Caco-2 (cell line): ENCODE results near the gene PDCD6IP. TPM values are rescaled to one million over a fixed set of nuclear protein-coding genes. Genes with fewer than 3 reads are reported as not detected.

Experiments
- BruUV-seq: library from RNA; stranded (reverse); fragments of 400-500 nt; replicated peaks from 2 replicates; lab custom pipeline; 2021; lab: Mats Ljungman, UMichigan
- CTCF ChIA-PET: fragments of 300-600 bp; sonication (Branson Sonifier 250); formaldehyde crosslinking; loops from one replicate; lab custom pipeline; 2022; ENCODE audit warnings: antibody characterized with exemption; lab: Charles Lee
- POLR2A ChIA-PET: fragments of 300-600 bp; sonication (Branson Sonifier 250); formaldehyde crosslinking; loops from one replicate; lab custom pipeline; 2022; ENCODE audit warnings: antibody characterized with exemption; lab: Charles Lee
- DNase-seq, 2 experiments: peaks; one replicate each; pipeline versions ENCODE4 v3.0.0 to v3.0.0-alpha.2; 2020 to 2022
- H3K27me3 ChIP-seq: replicated peaks from 2 replicates; pipeline ENCODE4 v1.6.0; 2011; ENCODE audit warnings: low read length; ENCODE audit not compliant: control insufficient read depth, insufficient read depth
- H3K36me3 ChIP-seq: 2 replicates; pipeline ENCODE4 v1.5.1; 2011; ENCODE audit warnings: low read length; ENCODE audit not compliant: control insufficient read depth, insufficient read depth
- H3K4me1 ChIP-seq: fragments of 250-450 bp; sonication (Bioruptor Pico); 2 replicates; pipeline ENCODE4 v1.5.1; 2020; ENCODE audit warnings: mild to moderate bottlenecking
- H3K4me3 ChIP-seq: 2 replicates; pipeline ENCODE4 v1.5.1; 2011; ENCODE audit warnings: low read depth, mild to moderate bottlenecking, control low read depth, low read length
- H3K9me3 ChIP-seq: fragments of 250-450 bp; sonication (Bioruptor Pico); 2 replicates; pipeline ENCODE4 v1.5.1; 2020; ENCODE audit warnings: mild to moderate bottlenecking, moderate library complexity
- H3K27ac Mint-ChIP-seq: one replicate; pipeline ENCODE4 v1.8.0; 2022; ENCODE audit warnings: mixed read lengths; ENCODE audit not compliant: unreplicated experiment
- H3K27me3 Mint-ChIP-seq: one replicate; pipeline ENCODE4 v1.8.0; 2022; ENCODE audit warnings: mixed read lengths; ENCODE audit not compliant: insufficient read depth, unreplicated experiment
- H3K36me3 Mint-ChIP-seq: one replicate; pipeline ENCODE4 v1.8.0; 2022; ENCODE audit warnings: mild to moderate bottlenecking, mixed read lengths; ENCODE audit not compliant: insufficient read depth, unreplicated experiment
- H3K4me1 Mint-ChIP-seq: one replicate; pipeline ENCODE4 v1.8.0; 2022; ENCODE audit warnings: low read depth, mixed read lengths; ENCODE audit not compliant: unreplicated experiment
- H3K4me3 Mint-ChIP-seq: one replicate; pipeline ENCODE4 v1.8.0; 2022; ENCODE audit warnings: mild to moderate bottlenecking, moderate library complexity, mixed read lengths; ENCODE audit not compliant: unreplicated experiment
- H3K9me3 Mint-ChIP-seq: one replicate; pipeline ENCODE4 v1.8.0; 2022; ENCODE audit warnings: mixed read lengths; ENCODE audit not compliant: unreplicated experiment
- CTCF ChIP-seq, 2 experiments: fragments of 200-600 bp in 1 of 2; IDR thresholded peaks; 1 replicate in 1 of 2; 2 replicates in 1 of 2; pipeline versions ENCODE4 v1.5.1 to v1.8.0; 2011 to 2022; ENCODE audit warnings: antibody characterized with exemption in 1 of 2, control low read depth in 1 of 2, inconsistent platforms in 1 of 2, low read depth in 1 of 2, low read length in 1 of 2, mild to moderate bottlenecking in 1 of 2, moderate library complexity in 1 of 2; ENCODE audit not compliant: insufficient read depth in 1 of 2, severe bottlenecking in 1 of 2, unreplicated experiment in 1 of 2
- intact Hi-C: fragments of 100-400 bp; cut with micrococcal nuclease; formaldehyde crosslinking; loops from one replicate; pipeline ENCODE4 v1.10.0; 2022; ENCODE audit not compliant: unreplicated experiment
- total RNA-seq: library from RNA; stranded (reverse); gene quantifications from 2 replicates; pipeline ENCODE4 v1.2.3, GENCODE V29; 2022

Gene PDCD6IP
- total RNA-seq, 1 experiment from 2014 or later, result 185 TPM

GRCh38 chr3:33858131-33858530 lies 59.7 kb downstream of the PDCD6IP start:
- Histone ChIP-seq H3K36me3 (no peaks in the 10 kb centered on the region), H3K27me3 (no peaks in the 10 kb centered on the region), H3K4me3 (no peak overlapping the region), H3K9me3 (no peaks in the 10 kb centered on the region), H3K4me1 (no peaks in the 10 kb centered on the region)
- no peak for DNase-seq
- BruUV-seq, result no TSS peak
- peaks cover 38% of the 10 kb centered on the region for H3K36me3 Mint-ChIP-seq
- no peaks in the 10 kb centered on the region for H3K9me3 Mint-ChIP-seq
- H3K4me1 Mint-ChIP-seq, result no peaks in the 10 kb centered on the region
- POLR2A ChIA-PET, result no interaction called here
- CTCF ChIA-PET, result no interaction called here
- no peak overlapping the region for H3K4me3 Mint-ChIP-seq
- intact Hi-C loops, result no loop called here
- no peak overlapping the region for H3K27ac Mint-ChIP-seq
- H3K27me3 Mint-ChIP-seq, result no peaks in the 10 kb centered on the region
- no peak for TF ChIP-seq CTCF (IDR thresholded peaks at IDR 0.05; ENCODE audit: insufficient read depth in 1 of 2, low read depth in 1 of 2, low read length in 1 of 2, severe bottlenecking in 1 of 2, unreplicated experiment in 1 of 2)

- no peaks in the 10 kb centered on the region for H3K4me1 ChIP-seq
- intact Hi-C loops, result no loop called here
- no peaks in the 10 kb centered on the region for H3K27me3 ChIP-seq
- Mint-ChIP-seq H3K27me3 (no peaks in the 10 kb centered on the region), H3K4me1 (no peaks in the 10 kb centered on the region), H3K9me3 (no peaks in the 10 kb centered on the region), H3K36me3 (peaks cover 32% of the 10 kb centered on the region), H3K4me3 (no peak overlapping the region), H3K27ac (no peak overlapping the region)
- H3K4me3 ChIP-seq, result no peak overlapping the region
- BruUV-seq, result no TSS peak
- CTCF ChIA-PET, result no interaction called here
- POLR2A ChIA-PET, result no interaction called here
- no peak for TF ChIP-seq CTCF (IDR thresholded peaks at IDR 0.05; ENCODE audit: insufficient read depth in 1 of 2, low read depth in 1 of 2, low read length in 1 of 2, severe bottlenecking in 1 of 2, unreplicated experiment in 1 of 2)
- H3K36me3 ChIP-seq, result no peaks in the 10 kb centered on the region
- H3K9me3 ChIP-seq, result no peaks in the 10 kb centered on the region
- no peak for DNase-seq
Measured at GRCh38 chr3:33860373-33861050, 62.1 kb downstream of the PDCD6IP start.

DNA sequence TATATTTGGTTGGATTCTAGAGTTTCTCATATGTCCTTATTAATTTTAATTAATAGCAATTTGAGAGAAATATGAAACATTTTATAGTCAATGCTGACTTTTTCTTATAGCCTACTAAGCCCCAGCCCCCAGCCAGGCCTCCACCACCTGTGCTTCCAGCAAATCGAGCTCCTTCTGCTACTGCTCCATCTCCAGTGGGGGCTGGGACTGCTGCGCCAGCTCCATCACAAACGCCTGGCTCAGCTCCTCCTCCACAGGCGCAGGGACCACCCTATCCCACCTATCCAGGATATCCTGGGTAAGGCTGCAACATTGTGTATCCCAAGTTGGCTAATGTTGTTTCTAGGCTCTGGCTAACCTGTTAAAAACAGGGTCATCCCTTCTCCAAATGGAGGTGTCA lies 66.7 kb downstream of the PDCD6IP start:
- Mint-ChIP-seq H3K27ac (no peak overlapping the region), H3K36me3 (peaks cover 29% of the 10 kb centered on the region), H3K27me3 (no peaks in the 10 kb centered on the region), H3K9me3 (no peaks in the 10 kb centered on the region), H3K4me1 (no peaks in the 10 kb centered on the region), H3K4me3 (no peak overlapping the region)
- no TSS peak for BruUV-seq
- intact Hi-C loops, result no loop called here
- DNase-seq, result no peak
- Histone ChIP-seq H3K4me3 (no peak overlapping the region), H3K27me3 (no peaks in the 10 kb centered on the region), H3K4me1 (no peaks in the 10 kb centered on the region), H3K36me3 (no peaks in the 10 kb centered on the region), H3K9me3 (no peaks in the 10 kb centered on the region)
- no peak for TF ChIP-seq CTCF (IDR thresholded peaks at IDR 0.05; ENCODE audit: insufficient read depth in 1 of 2, low read depth in 1 of 2, low read length in 1 of 2, severe bottlenecking in 1 of 2, unreplicated experiment in 1 of 2)
- CTCF ChIA-PET, result no interaction called here
- POLR2A ChIA-PET, result no interaction called here
